ENCODE results near the gene NUP42. TPM values are rescaled to one million over a fixed set of nuclear protein-coding genes. Genes with fewer than 3 reads are reported as not detected.

The NUP42 gene
- total and polyA plus RNA-seq, 7 experiments from 2014 or later: 19.8 to 49.1 (median 27.5) TPM

DNA sequence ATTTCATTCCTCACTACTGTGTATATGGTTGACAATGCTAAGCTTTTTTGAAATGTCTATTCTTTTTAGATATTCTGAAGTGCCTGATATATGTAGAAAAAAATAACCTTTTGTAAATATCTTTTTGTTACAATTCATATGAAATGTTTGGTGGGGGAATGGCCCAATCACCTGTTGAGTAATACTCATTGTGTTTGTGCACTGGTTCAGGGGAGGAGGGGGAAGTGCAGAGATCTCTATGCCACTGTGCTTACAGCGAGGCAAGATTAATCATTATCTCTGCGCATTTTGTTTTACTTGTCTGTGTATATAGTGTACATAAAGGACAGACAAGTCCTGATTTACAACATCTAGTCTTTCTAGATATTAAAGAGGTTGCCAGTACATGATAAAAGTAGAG, 25.2 kb downstream of the NUP42 start:
- Mint-ChIP-seq H3K27ac (peak overlapping the region in 4 of 9 donors; percentile 32 to 97 (median 58)), H3K4me3 (peak overlapping the region in 5 of 10 donors; percentile 44 to 84 (median 66)), H3K36me3 (peaks cover 0 to 26% (median 26%) of the 10 kb centered on the region in 5 donors), H3K27me3 (peaks cover 10 to 47% (median 29%) of the 10 kb centered on the region in 5 donors), H3K4me1 (peaks cover 0 to 9% (median 6%) of the 10 kb centered on the region in 7 donors), H3K9me3 (peaks cover 0 to 3% (median 0%) of the 10 kb centered on the region in 11 donors)
- H3K27ac ChIP-seq (ENCODE audit: low read depth, low read length): no peak overlapping the region
- no peak overlapping the region for H3K4me3 ChIP-seq (ENCODE audit: low read length)
- H3K4me1 ChIP-seq (ENCODE audit: control insufficient read depth in 2 of 2, insufficient read depth in 2 of 2, low read length in 2 of 2): no peaks in the 10 kb centered on the region
- no peaks in the 10 kb centered on the region for H3K36me3 ChIP-seq (ENCODE audit: control insufficient read depth in 2 of 3, insufficient read depth in 3 of 3, low read length in 3 of 3)
- DNase-seq (peak in 1 of 9 donors; percentile 25), ATAC-seq (peak; percentile 62)
- intact Hi-C loops (cut with micrococcal nuclease): no loop called here
- H3K27me3 ChIP-seq (ENCODE audit: control insufficient read depth in 2 of 2, insufficient read depth in 2 of 2, low read length in 2 of 2): no peaks in the 10 kb centered on the region
- ChIA-PET POLR2A (no interaction called here), CTCF (no interaction called here)
- H3K9me3 ChIP-seq (ENCODE audit: control insufficient read depth in 2 of 3, low read length in 3 of 3): no peaks in the 10 kb centered on the region

DNA sequence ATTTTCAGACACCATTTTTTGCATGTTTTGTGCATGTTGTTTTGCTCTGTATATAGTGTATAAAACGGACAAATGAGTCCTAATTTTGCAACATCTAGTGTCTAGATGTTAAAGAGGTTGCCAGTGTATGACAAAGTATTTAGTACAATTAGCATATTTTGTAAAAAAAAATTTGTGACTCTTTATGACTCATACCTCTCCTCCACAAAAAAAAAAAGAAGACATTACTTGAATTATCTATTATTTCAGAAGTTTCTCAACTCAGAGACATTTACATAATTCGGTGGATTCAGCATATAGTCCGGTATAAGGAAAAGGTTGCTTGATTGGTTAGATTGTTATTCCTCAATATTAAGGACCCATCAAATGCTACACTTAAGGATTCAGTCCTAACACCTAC, 26.0 kb downstream of the NUP42 start:
- POLR2A ChIA-PET: no interaction called here
- H3K4me1 Mint-ChIP-seq: peaks cover 0 to 9% (median 6%) of the 10 kb centered on the region in 7 donors
- peaks cover 10 to 53% (median 29%) of the 10 kb centered on the region in 5 donors for H3K27me3 Mint-ChIP-seq

DNA sequence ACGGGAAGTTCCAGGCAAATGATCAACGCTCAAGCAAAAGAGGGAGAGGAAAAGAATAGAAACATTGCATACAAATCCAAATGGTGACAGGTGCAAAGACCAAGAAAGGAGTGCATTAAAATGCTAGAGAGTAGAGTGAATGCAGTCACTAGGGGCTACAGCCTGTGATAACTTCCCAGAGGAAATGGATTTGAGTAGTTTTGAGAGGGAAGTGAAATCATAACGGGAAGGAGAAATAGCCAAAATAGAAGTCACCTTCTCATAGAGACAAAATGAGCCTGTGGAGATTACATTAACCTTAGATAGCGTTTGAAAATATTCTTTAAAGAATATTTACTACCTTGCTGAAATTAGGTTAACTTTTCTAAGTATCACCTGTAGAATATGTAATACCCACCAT, 26.5 kb downstream of the NUP42 start:
- DNase-seq: no peak
- Mint-ChIP-seq H3K27me3 (peaks cover 10 to 53% (median 29%) of the 10 kb centered on the region in 5 donors), H3K27ac (no peak overlapping the region), H3K9me3 (peaks cover 0 to 3% (median 0%) of the 10 kb centered on the region in 11 donors), H3K4me1 (peaks cover 0 to 9% (median 6%) of the 10 kb centered on the region in 7 donors), H3K4me3 (no peak overlapping the region), H3K36me3 (peaks cover 0 to 23% (median 16%) of the 10 kb centered on the region in 5 donors)
- POLR2A ChIA-PET: no interaction called here
- no peaks in the 10 kb centered on the region for H3K27me3 ChIP-seq (ENCODE audit: control insufficient read depth in 2 of 2, insufficient read depth in 2 of 2, low read length in 2 of 2)
- H3K4me1 ChIP-seq (ENCODE audit: control insufficient read depth in 2 of 2, insufficient read depth in 2 of 2, low read length in 2 of 2): no peaks in the 10 kb centered on the region
- H3K9me3 ChIP-seq (ENCODE audit: control insufficient read depth in 2 of 3, low read length in 3 of 3): no peaks in the 10 kb centered on the region
- no peak overlapping the region for H3K27ac ChIP-seq (ENCODE audit: low read depth, low read length)
- intact Hi-C loops (cut with micrococcal nuclease): no loop called here
- ATAC-seq: no peak
- CTCF ChIA-PET: no interaction called here
- H3K36me3 ChIP-seq (ENCODE audit: control insufficient read depth in 2 of 3, insufficient read depth in 3 of 3, low read length in 3 of 3): no peaks in the 10 kb centered on the region
- no peak overlapping the region for H3K4me3 ChIP-seq (ENCODE audit: low read length)

More for the DNA sequence above, 26.0 kb downstream of the NUP42 start:
- no peaks in the 10 kb centered on the region for H3K4me1 ChIP-seq (ENCODE audit: control insufficient read depth in 2 of 2, insufficient read depth in 2 of 2, low read length in 2 of 2)
- Mint-ChIP-seq H3K27ac (peak overlapping the region in 2 of 9 donors; percentile 57 to 97), H3K4me3 (peak overlapping the region in 3 of 10 donors; percentile 66 to 84 (median 69)), H3K9me3 (peaks cover 0 to 3% (median 0%) of the 10 kb centered on the region in 11 donors), H3K36me3 (peaks cover 0 to 26% (median 21%) of the 10 kb centered on the region in 5 donors)
- no peak overlapping the region for H3K27ac ChIP-seq (ENCODE audit: low read depth, low read length)
- no peak overlapping the region for H3K4me3 ChIP-seq (ENCODE audit: low read length)
- no peaks in the 10 kb centered on the region for H3K27me3 ChIP-seq (ENCODE audit: control insufficient read depth in 2 of 2, insufficient read depth in 2 of 2, low read length in 2 of 2)
- H3K36me3 ChIP-seq (ENCODE audit: control insufficient read depth in 2 of 3, insufficient read depth in 3 of 3, low read length in 3 of 3): no peaks in the 10 kb centered on the region
- CTCF ChIA-PET: no interaction called here
- DNase-seq: no peak
- ATAC-seq: peak; percentile 55
- intact Hi-C loops (cut with micrococcal nuclease): no loop called here
- H3K9me3 ChIP-seq (ENCODE audit: control insufficient read depth in 2 of 3, low read length in 3 of 3): no peaks in the 10 kb centered on the region

DNA sequence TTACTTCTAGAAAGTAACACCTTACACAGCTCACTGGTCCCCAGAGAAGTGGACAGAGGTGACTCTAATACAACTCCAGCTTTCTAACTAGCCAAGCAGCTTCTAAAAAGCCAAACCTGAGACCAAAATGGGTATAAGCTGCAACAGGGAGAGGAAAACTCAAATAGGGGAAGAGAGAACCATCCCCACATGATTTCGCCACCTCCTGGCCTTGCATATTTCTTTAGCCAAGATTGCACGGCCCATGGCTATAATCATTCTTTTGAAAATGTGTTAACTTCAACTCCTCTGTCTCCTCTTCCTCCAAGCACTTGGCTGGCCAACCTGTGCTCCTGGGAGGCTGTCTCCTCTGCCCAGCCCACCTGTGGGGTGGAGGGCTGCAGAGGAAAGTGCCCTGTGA, 28.7 kb downstream of the NUP42 start:
- Mint-ChIP-seq H3K4me1 (peaks cover 0 to 7% (median 3%) of the 10 kb centered on the region in 7 donors), H3K4me3 (no peak overlapping the region), H3K27ac (no peak overlapping the region), H3K27me3 (peaks cover 18 to 41% (median 25%) of the 10 kb centered on the region in 5 donors), H3K36me3 (peaks cover 0 to 8% (median 3%) of the 10 kb centered on the region in 5 donors), H3K9me3 (peaks cover 0 to 3% (median 0%) of the 10 kb centered on the region in 11 donors)
- DNase-seq (no peak), ATAC-seq (no peak)
- Histone ChIP-seq H3K27ac (ENCODE audit: low read depth, low read length) (no peak overlapping the region), H3K4me3 (ENCODE audit: low read length) (no peak overlapping the region), H3K36me3 (ENCODE audit: control insufficient read depth in 2 of 3, insufficient read depth in 3 of 3, low read length in 3 of 3) (no peaks in the 10 kb centered on the region), H3K27me3 (ENCODE audit: control insufficient read depth in 2 of 2, insufficient read depth in 2 of 2, low read length in 2 of 2) (no peaks in the 10 kb centered on the region), H3K4me1 (ENCODE audit: control insufficient read depth in 2 of 2, insufficient read depth in 2 of 2, low read length in 2 of 2) (no peaks in the 10 kb centered on the region), H3K9me3 (ENCODE audit: control insufficient read depth in 2 of 3, low read length in 3 of 3) (no peaks in the 10 kb centered on the region)
- CTCF ChIA-PET: no interaction called here
- intact Hi-C loops (cut with micrococcal nuclease): no loop called here
- POLR2A ChIA-PET: no interaction called here

DNA sequence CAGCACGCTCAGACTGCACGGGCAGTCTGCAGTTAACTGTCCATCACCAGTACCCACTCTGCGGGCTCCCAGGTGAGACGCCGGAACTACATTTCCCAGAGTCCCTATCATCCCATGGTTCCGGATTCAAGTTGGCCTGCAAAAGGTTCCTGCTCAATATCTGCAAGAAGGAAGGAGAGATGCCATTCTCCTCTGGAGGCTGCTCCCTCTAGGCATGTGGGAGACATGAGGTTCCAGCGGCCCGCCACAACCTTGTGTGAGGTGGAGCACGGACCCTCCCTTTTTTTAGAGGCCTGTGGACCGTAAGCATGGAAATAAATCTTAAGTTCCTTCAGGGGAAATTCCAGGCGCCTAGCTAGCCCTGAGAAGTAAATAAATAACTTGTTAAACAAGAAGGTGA, 29.7 kb downstream of the NUP42 start:
- DNase-seq: no peak
- no peaks in the 10 kb centered on the region for H3K9me3 ChIP-seq (ENCODE audit: control insufficient read depth in 2 of 3, low read length in 3 of 3)
- Mint-ChIP-seq H3K9me3 (no peaks in the 10 kb centered on the region), H3K4me1 (peaks cover 0 to 4% (median 0%) of the 10 kb centered on the region in 7 donors), H3K27ac (no peak overlapping the region), H3K36me3 (peaks cover 0 to 4% (median 2%) of the 10 kb centered on the region in 5 donors), H3K4me3 (no peak overlapping the region), H3K27me3 (peaks cover 18 to 35% (median 24%) of the 10 kb centered on the region in 5 donors)
- H3K36me3 ChIP-seq (ENCODE audit: control insufficient read depth in 2 of 3, insufficient read depth in 3 of 3, low read length in 3 of 3): no peaks in the 10 kb centered on the region
- H3K27me3 ChIP-seq (ENCODE audit: control insufficient read depth in 2 of 2, insufficient read depth in 2 of 2, low read length in 2 of 2): no peaks in the 10 kb centered on the region
- H3K4me1 ChIP-seq (ENCODE audit: control insufficient read depth in 2 of 2, insufficient read depth in 2 of 2, low read length in 2 of 2): no peaks in the 10 kb centered on the region
- no peak overlapping the region for H3K4me3 ChIP-seq (ENCODE audit: low read length)
- H3K27ac ChIP-seq (ENCODE audit: low read depth, low read length): no peak overlapping the region
- ChIA-PET CTCF (interaction anchor here (1.0 kb wide), 1 partner anchor 35 kb away, joined by 3 read pairs; no protein-coding TSS in a partner anchor), POLR2A (no interaction called here)
- no peak for ATAC-seq
- intact Hi-C loops (cut with micrococcal nuclease): no loop called here

DNA sequence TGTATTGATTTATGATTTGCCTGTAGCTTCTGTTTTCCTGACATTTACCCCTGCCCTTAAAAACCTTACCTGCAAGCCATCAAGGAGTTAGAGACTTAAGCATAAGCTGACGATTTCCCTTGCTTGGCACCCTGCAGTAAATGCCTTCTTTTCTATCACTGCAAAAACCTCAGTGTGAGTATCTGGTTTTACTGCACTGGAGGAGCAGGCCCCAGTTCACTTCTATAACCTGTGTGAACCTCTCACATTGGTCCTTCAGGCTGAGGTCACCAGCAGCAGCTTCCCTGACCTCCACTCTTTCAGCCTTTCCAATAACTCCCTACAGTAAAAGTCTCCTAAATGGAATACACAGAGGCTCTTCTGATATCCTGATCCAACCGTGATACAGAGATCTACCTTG, 30.5 kb downstream of the NUP42 start:
- H3K4me1 Mint-ChIP-seq: peaks cover 0 to 4% (median 0%) of the 10 kb centered on the region in 7 donors
- no peak overlapping the region for H3K4me3 ChIP-seq (ENCODE audit: low read length)
- no peaks in the 10 kb centered on the region for H3K9me3 ChIP-seq (ENCODE audit: control insufficient read depth in 2 of 3, low read length in 3 of 3)
- peaks cover 0 to 3% (median 0%) of the 10 kb centered on the region in 5 donors for H3K36me3 Mint-ChIP-seq
- ChIA-PET POLR2A (no interaction called here), CTCF (interaction anchor here (1.0 kb wide), 1 partner anchor 35 kb away, joined by 3 read pairs; no protein-coding TSS in a partner anchor)
- DNase-seq: no peak
- no peaks in the 10 kb centered on the region for H3K36me3 ChIP-seq (ENCODE audit: control insufficient read depth in 2 of 3, insufficient read depth in 3 of 3, low read length in 3 of 3)
- H3K4me1 ChIP-seq (ENCODE audit: control insufficient read depth in 2 of 2, insufficient read depth in 2 of 2, low read length in 2 of 2): no peaks in the 10 kb centered on the region
- no peaks in the 10 kb centered on the region for H3K9me3 Mint-ChIP-seq
- intact Hi-C loops (cut with micrococcal nuclease): no loop called here
- H3K27ac Mint-ChIP-seq: no peak overlapping the region
- no peak overlapping the region for H3K27ac ChIP-seq (ENCODE audit: low read depth, low read length)
- H3K4me3 Mint-ChIP-seq: no peak overlapping the region
- H3K27me3 Mint-ChIP-seq: peaks cover 13 to 26% (median 16%) of the 10 kb centered on the region in 5 donors
- ATAC-seq: no peak
- H3K27me3 ChIP-seq (ENCODE audit: control insufficient read depth in 2 of 2, insufficient read depth in 2 of 2, low read length in 2 of 2): no peaks in the 10 kb centered on the region

DNA sequence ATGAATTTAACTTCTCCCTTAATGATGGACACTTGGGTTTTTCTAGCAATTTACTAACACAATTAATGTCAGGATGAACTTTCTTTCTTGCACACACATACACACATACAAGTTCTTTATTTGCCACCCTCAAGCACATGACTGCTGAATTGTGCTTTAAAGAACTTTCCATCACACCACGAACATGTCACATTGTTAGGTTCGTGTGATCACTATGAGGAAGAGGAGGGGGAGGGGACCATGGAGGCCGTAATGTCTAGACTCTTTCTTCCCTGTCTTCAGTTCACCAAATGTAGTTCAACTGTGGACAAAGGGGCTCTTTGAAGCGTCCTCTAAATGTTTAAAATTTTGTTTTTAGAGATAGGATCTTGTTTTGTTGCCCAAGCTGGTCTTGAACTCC, 31.0 kb downstream of the NUP42 start:
- H3K4me1 ChIP-seq (ENCODE audit: control insufficient read depth in 2 of 2, insufficient read depth in 2 of 2, low read length in 2 of 2): no peaks in the 10 kb centered on the region
- no peak overlapping the region for H3K27ac ChIP-seq (ENCODE audit: low read depth, low read length)
- intact Hi-C loops (cut with micrococcal nuclease): no loop called here
- H3K27me3 ChIP-seq (ENCODE audit: control insufficient read depth in 2 of 2, insufficient read depth in 2 of 2, low read length in 2 of 2): no peaks in the 10 kb centered on the region
- Mint-ChIP-seq H3K36me3 (peaks cover 0 to 3% (median 0%) of the 10 kb centered on the region in 5 donors), H3K4me1 (peaks cover 0 to 4% (median 0%) of the 10 kb centered on the region in 7 donors), H3K27me3 (peaks cover 10 to 22% (median 13%) of the 10 kb centered on the region in 5 donors), H3K9me3 (no peaks in the 10 kb centered on the region), H3K4me3 (no peak overlapping the region), H3K27ac (no peak overlapping the region)
- ATAC-seq (no peak), DNase-seq (no peak)
- H3K9me3 ChIP-seq (ENCODE audit: control insufficient read depth in 2 of 3, low read length in 3 of 3): no peaks in the 10 kb centered on the region
- H3K36me3 ChIP-seq (ENCODE audit: control insufficient read depth in 2 of 3, insufficient read depth in 3 of 3, low read length in 3 of 3): no peaks in the 10 kb centered on the region
- H3K4me3 ChIP-seq (ENCODE audit: low read length): no peak overlapping the region
- POLR2A ChIA-PET: no interaction called here
- CTCF ChIA-PET: interaction anchor here (1.0 kb wide), 1 partner anchor 34 kb away, joined by 3 read pairs; no protein-coding TSS in a partner anchor

Measured in naive thymus-derived CD4-positive, alpha-beta T cell (primary cell).